ENCODE results near the gene OOSP3. TPM values are rescaled to one million over a fixed set of nuclear protein-coding genes. Genes with fewer than 3 reads are reported as not detected.

The OOSP3 gene
- total RNA-seq, 5 donors from 2014 or later (not counting 1 experiment from before 2014, with no cell fraction given), result not detected

GRCh38 chr11:59931688-59932087, 53.1 kb downstream of the OOSP3 start:
- Histone ChIP-seq H3K27ac (ENCODE audit: low read length) (no peak overlapping the region), H3K9me3 (no peaks in the 10 kb centered on the region), H3K27me3 (replicated peaks in 1 of 2; ENCODE audit: control insufficient read depth in 2 of 2, extremely low read depth in 1 of 2, insufficient read depth in 2 of 2, low read length in 1 of 2) (peaks cover 0 to 7% of the 10 kb centered on the region in 2 experiments), H3K36me3 (ENCODE audit: control insufficient read depth in 2 of 2, extremely low read depth in 1 of 2, insufficient read depth in 1 of 2, low read length in 1 of 2) (no peaks in the 10 kb centered on the region), H3K4me3 (ENCODE audit: control insufficient read depth in 1 of 2, extremely low read depth in 1 of 2, low read length in 1 of 2) (no peak overlapping the region), H3K4me1 (ENCODE audit: control insufficient read depth in 1 of 2, extremely low read depth in 1 of 2, insufficient read depth in 2 of 2, low read length in 2 of 2) (no peaks in the 10 kb centered on the region)
- no peak overlapping the region for H3K27ac Mint-ChIP-seq
- POLR2A ChIA-PET, result no interaction called here
- H3K4me1 Mint-ChIP-seq, result no peaks in the 10 kb centered on the region
- 83% methylated on average over 1 of the region's 1 CpG for WGBS (ENCODE audit: insufficient coverage)
- H3K27me3 Mint-ChIP-seq, result peaks cover 0 to 11% of the 10 kb centered on the region in 2 donors
- CTCF ChIA-PET, result interaction anchor here in 1 of 2 donors (0.6 kb wide), 1 partner anchor 10 kb away, joined by 3 read pairs; no protein-coding TSS in a partner anchor
- no peak overlapping the region for H3K4me3 Mint-ChIP-seq
- DNase-seq (no peak), ATAC-seq (replicated peaks in 1 of 4) (no peak)
- H3K9me3 Mint-ChIP-seq, result peaks cover 5 to 27% (median 26%) of the 10 kb centered on the region in 3 donors
- no peaks in the 10 kb centered on the region for H3K36me3 Mint-ChIP-seq

GRCh38 chr11:59938132-59938531, 59.5 kb downstream of the OOSP3 start, which contains the start of gene OOSP1:
TSS of gene OOSP1 (plus strand) at chr11:59938432. CDS start at chr11:59938455, 23 bp downstream.
- H3K4me1 ChIP-seq (ENCODE audit: control insufficient read depth in 1 of 2, extremely low read depth in 1 of 2, insufficient read depth in 2 of 2, low read length in 2 of 2), result no peaks in the 10 kb centered on the region
- peaks cover 11 to 14% of the 10 kb centered on the region in 2 donors for H3K27me3 Mint-ChIP-seq
- H3K36me3 Mint-ChIP-seq, result no peaks in the 10 kb centered on the region
- ATAC-seq (replicated peaks in 1 of 4), result no peak
- H3K27me3 ChIP-seq (replicated peaks in 1 of 2; ENCODE audit: control insufficient read depth in 2 of 2, extremely low read depth in 1 of 2, insufficient read depth in 2 of 2, low read length in 1 of 2), result no peaks in the 10 kb centered on the region
- no peak within 1 kb of the TSS for H3K4me3 Mint-ChIP-seq
- DNase-seq, result no peak
- no peak within 1 kb of the TSS for H3K27ac ChIP-seq (ENCODE audit: low read length)
- WGBS (ENCODE audit: insufficient coverage), result 88% methylated on average over 1 of the region's 2 CpGs
- ChIA-PET POLR2A (no interaction called here), CTCF (no interaction called here)
- H3K36me3 ChIP-seq (ENCODE audit: control insufficient read depth in 2 of 2, extremely low read depth in 1 of 2, insufficient read depth in 1 of 2, low read length in 1 of 2), result no peaks in the 10 kb centered on the region
- H3K9me3 Mint-ChIP-seq, result no peaks in the 10 kb centered on the region
- no peak within 1 kb of the TSS for H3K4me3 ChIP-seq (ENCODE audit: control insufficient read depth in 1 of 2, extremely low read depth in 1 of 2, low read length in 1 of 2)
- H3K9me3 ChIP-seq, result no peaks in the 10 kb centered on the region
- H3K27ac Mint-ChIP-seq, result no peak within 1 kb of the TSS
- H3K4me1 Mint-ChIP-seq, result no peaks in the 10 kb centered on the region

GRCh38 chr11:59938718-59939117, 60.1 kb downstream of the OOSP3 start:
- no peaks in the 10 kb centered on the region for H3K36me3 ChIP-seq (ENCODE audit: control insufficient read depth in 2 of 2, extremely low read depth in 1 of 2, insufficient read depth in 1 of 2, low read length in 1 of 2)
- no peaks in the 10 kb centered on the region for H3K9me3 ChIP-seq
- CTCF ChIA-PET, result no interaction called here
- no peak overlapping the region for H3K27ac ChIP-seq (ENCODE audit: low read length)
- H3K27me3 ChIP-seq (replicated peaks in 1 of 2; ENCODE audit: control insufficient read depth in 2 of 2, extremely low read depth in 1 of 2, insufficient read depth in 2 of 2, low read length in 1 of 2), result no peaks in the 10 kb centered on the region
- POLR2A ChIA-PET, result no interaction called here
- H3K4me1 ChIP-seq (ENCODE audit: control insufficient read depth in 1 of 2, extremely low read depth in 1 of 2, insufficient read depth in 2 of 2, low read length in 2 of 2), result no peaks in the 10 kb centered on the region
- Mint-ChIP-seq H3K4me3 (no peak overlapping the region), H3K27ac (no peak overlapping the region), H3K27me3 (peaks cover 11 to 17% of the 10 kb centered on the region in 2 donors), H3K4me1 (no peaks in the 10 kb centered on the region), H3K36me3 (no peaks in the 10 kb centered on the region), H3K9me3 (no peaks in the 10 kb centered on the region)
- WGBS (ENCODE audit: insufficient coverage), result 100% methylated on average over 3 of the region's 3 CpGs
- no peak for DNase-seq
- ATAC-seq (replicated peaks in 1 of 4), result no peak
- H3K4me3 ChIP-seq (ENCODE audit: control insufficient read depth in 1 of 2, extremely low read depth in 1 of 2, low read length in 1 of 2), result no peak overlapping the region

- WGBS (ENCODE audit: insufficient coverage), result 78% methylated on average over 1 of the region's 2 CpGs
- Histone ChIP-seq H3K4me1 (ENCODE audit: control insufficient read depth in 1 of 2, extremely low read depth in 1 of 2, insufficient read depth in 2 of 2, low read length in 2 of 2) (no peaks in the 10 kb centered on the region), H3K4me3 (ENCODE audit: control insufficient read depth in 1 of 2, extremely low read depth in 1 of 2, low read length in 1 of 2) (no peak overlapping the region), H3K27ac (ENCODE audit: low read length) (no peak overlapping the region), H3K27me3 (replicated peaks in 1 of 2; ENCODE audit: control insufficient read depth in 2 of 2, extremely low read depth in 1 of 2, insufficient read depth in 2 of 2, low read length in 1 of 2) (peaks cover 0 to 3% of the 10 kb centered on the region in 2 experiments), H3K9me3 (no peaks in the 10 kb centered on the region), H3K36me3 (ENCODE audit: control insufficient read depth in 2 of 2, extremely low read depth in 1 of 2, insufficient read depth in 1 of 2, low read length in 1 of 2) (no peaks in the 10 kb centered on the region)
- ChIA-PET POLR2A (no interaction called here), CTCF (no interaction called here)
- Mint-ChIP-seq H3K4me3 (no peak overlapping the region), H3K27me3 (peaks cover 11 to 20% of the 10 kb centered on the region in 2 donors), H3K4me1 (no peaks in the 10 kb centered on the region), H3K27ac (peak overlapping the region in 1 of 2 donors; percentile 32), H3K9me3 (no peaks in the 10 kb centered on the region), H3K36me3 (no peaks in the 10 kb centered on the region)
- DNase-seq (no peak), ATAC-seq (replicated peaks in 1 of 4) (no peak)
These were observed 60.9 kb downstream of the OOSP3 start for GRCh38 chr11:59939482-59939881.

- Histone ChIP-seq H3K36me3 (ENCODE audit: control insufficient read depth in 2 of 2, extremely low read depth in 1 of 2, insufficient read depth in 1 of 2, low read length in 1 of 2) (no peaks in the 10 kb centered on the region), H3K9me3 (no peaks in the 10 kb centered on the region), H3K27me3 (replicated peaks in 1 of 2; ENCODE audit: control insufficient read depth in 2 of 2, extremely low read depth in 1 of 2, insufficient read depth in 2 of 2, low read length in 1 of 2) (peaks cover 0 to 3% of the 10 kb centered on the region in 2 experiments), H3K27ac (ENCODE audit: low read length) (no peak overlapping the region), H3K4me1 (ENCODE audit: control insufficient read depth in 1 of 2, extremely low read depth in 1 of 2, insufficient read depth in 2 of 2, low read length in 2 of 2) (peaks cover 0 to 3% of the 10 kb centered on the region in 2 experiments), H3K4me3 (ENCODE audit: control insufficient read depth in 1 of 2, extremely low read depth in 1 of 2, low read length in 1 of 2) (no peak overlapping the region)
- DNase-seq (no peak), ATAC-seq (replicated peaks in 1 of 4) (no peak)
- Mint-ChIP-seq H3K27ac (no peak overlapping the region), H3K27me3 (peaks cover 15 to 29% of the 10 kb centered on the region in 2 donors), H3K36me3 (no peaks in the 10 kb centered on the region), H3K9me3 (no peaks in the 10 kb centered on the region), H3K4me1 (peaks cover 0 to 6% (median 2%) of the 10 kb centered on the region in 3 donors), H3K4me3 (no peak overlapping the region)
- ChIA-PET POLR2A (no interaction called here), CTCF (no interaction called here)
- 100% methylated on average over 1 of the region's 4 CpGs for WGBS (ENCODE audit: insufficient coverage)
These were observed 62.5 kb downstream of the OOSP3 start for GRCh38 chr11:59941091-59941490.

GRCh38 chr11:59943997-59944714, 65.6 kb downstream of the OOSP3 start:
- peaks cover 26 to 30% of the 10 kb centered on the region in 2 donors for H3K27me3 Mint-ChIP-seq
- H3K36me3 ChIP-seq (ENCODE audit: control insufficient read depth in 2 of 2, extremely low read depth in 1 of 2, insufficient read depth in 1 of 2, low read length in 1 of 2), result no peaks in the 10 kb centered on the region
- POLR2A ChIA-PET, result no interaction called here
- no peaks in the 10 kb centered on the region for H3K9me3 Mint-ChIP-seq
- DNase-seq, result no peak
- ATAC-seq (replicated peaks in 1 of 4), result no peak
- peaks cover 0 to 6% (median 2%) of the 10 kb centered on the region in 3 donors for H3K4me1 Mint-ChIP-seq
- H3K4me1 ChIP-seq (ENCODE audit: control insufficient read depth in 1 of 2, extremely low read depth in 1 of 2, insufficient read depth in 2 of 2, low read length in 2 of 2), result peaks cover 0 to 3% of the 10 kb centered on the region in 2 experiments
- no peak overlapping the region for H3K4me3 Mint-ChIP-seq
- H3K27ac Mint-ChIP-seq, result no peak overlapping the region
- CTCF ChIA-PET, result no interaction called here
- H3K9me3 ChIP-seq, result no peaks in the 10 kb centered on the region
- 91% methylated on average over 1 of the region's 3 CpGs for WGBS (ENCODE audit: insufficient coverage)
- no peaks in the 10 kb centered on the region for H3K36me3 Mint-ChIP-seq
- no peak overlapping the region for H3K4me3 ChIP-seq (ENCODE audit: control insufficient read depth in 1 of 2, extremely low read depth in 1 of 2, low read length in 1 of 2)
- H3K27ac ChIP-seq (ENCODE audit: low read length), result no peak overlapping the region
- H3K27me3 ChIP-seq (replicated peaks in 1 of 2; ENCODE audit: control insufficient read depth in 2 of 2, extremely low read depth in 1 of 2, insufficient read depth in 2 of 2, low read length in 1 of 2), result peaks cover 0 to 3% of the 10 kb centered on the region in 2 experiments
